GM21737 (cell line): ENCODE data around the gene THSD8.

Source experiments
- ATAC-seq: cut with Tn5 transposase; IDR thresholded peaks from one replicate; pipeline ENCODE4 v1.9.1; 2021; ENCODE audit warnings: mild to moderate bottlenecking, moderate library complexity; ENCODE audit not compliant: unreplicated experiment

Gene THSD8

GRCh38 chr19:12779162-12779993 lies 22.5 kb upstream of the THSD8 start:
- ATAC-seq = no peak

- ATAC-seq = no peak
Observed at GRCh38 chr19:12782174-12782423, 19.8 kb upstream of the THSD8 start.

- ATAC-seq = peak; percentile 29
Observed at GRCh38 chr19:12782424-12783290, 19.2 kb upstream of the THSD8 start.

- ATAC-seq = no peak
Observed at GRCh38 chr19:12783291-12783848, 18.5 kb upstream of the THSD8 start.

- ATAC-seq = no peak
Observed at GRCh38 chr19:12783849-12784393, 17.9 kb upstream of the THSD8 start.

- ATAC-seq = no peak
Observed at GRCh38 chr19:12784394-12784870, 17.4 kb upstream of the THSD8 start.

GRCh38 chr19:12784871-12785430 lies 16.9 kb upstream of the THSD8 start:
- ATAC-seq = no peak

GRCh38 chr19:12785431-12786031 lies 16.3 kb upstream of the THSD8 start:
- no peak for ATAC-seq

- no peak for ATAC-seq
Observed at GRCh38 chr19:12786141-12786870, 15.6 kb upstream of the THSD8 start.

GRCh38 chr19:12786952-12787351 lies 14.9 kb upstream of the THSD8 start:
- no peak for ATAC-seq

- ATAC-seq = no peak
Observed at GRCh38 chr19:12787458-12787857, 14.4 kb upstream of the THSD8 start.

GRCh38 chr19:12788042-12788681 lies 13.7 kb upstream of the THSD8 start:
- no peak for ATAC-seq

GRCh38 chr19:12788682-12789097 lies 13.2 kb upstream of the THSD8 start:
- no peak for ATAC-seq

GRCh38 chr19:12789098-12789903 lies 12.6 kb upstream of the THSD8 start:
- no peak for ATAC-seq

- peak; percentile 32 for ATAC-seq
Observed at GRCh38 chr19:12789904-12790619, 11.8 kb upstream of the THSD8 start.

GRCh38 chr19:12790628-12791344 lies 11.1 kb upstream of the THSD8 start:
- ATAC-seq = no peak

GRCh38 chr19:12791345-12792050 lies 10.4 kb upstream of the THSD8 start, which contains the start of gene JUNB:
Gene JUNB, plus strand, starts transcription at chr19:12791486. Its CDS starts 286 bp downstream, at chr19:12791772.
- ATAC-seq = peak; percentile 29
